Muscle layer of colon (tissue), 2 donors: ENCODE data around the gene CDK5RAP1.

Source experiments
- H3K27ac ChIP-seq: one replicate; pipeline ENCODE4 v1.7.0; 2013; ENCODE audit warnings: low read depth, mild to moderate bottlenecking, low read length, moderate library complexity
- H3K27me3 ChIP-seq, 2 donors: one replicate each; pipeline ENCODE4 v1.7.0; 2013; ENCODE audit warnings: low read length in 2 of 2, mild to moderate bottlenecking in 2 of 2; ENCODE audit not compliant: insufficient read depth in 2 of 2, control insufficient read depth in 1 of 2
- H3K36me3 ChIP-seq: one replicate; pipeline ENCODE4 v1.7.0; 2013; ENCODE audit warnings: mild to moderate bottlenecking, low read length; ENCODE audit not compliant: insufficient read depth
- H3K4me1 ChIP-seq: one replicate; pipeline ENCODE4 v1.7.0; 2013; ENCODE audit warnings: mild to moderate bottlenecking, low read length; ENCODE audit not compliant: insufficient read depth
- H3K4me3 ChIP-seq, 2 donors: one replicate each; pipeline ENCODE4 v1.7.0; 2013; ENCODE audit warnings: low read length in 2 of 2, low read depth in 1 of 2, mild to moderate bottlenecking in 1 of 2, moderate library complexity in 1 of 2
- H3K9ac ChIP-seq: one replicate; pipeline ENCODE4 v1.7.0; 2013; ENCODE audit warnings: low read length
- H3K9me3 ChIP-seq: one replicate; pipeline ENCODE4 v1.7.0; 2013; ENCODE audit warnings: mild to moderate bottlenecking, low read length
- donor health status: abdominal sarcoma.
- donor health status: Adenocarcinoma of cecum.

CDK5RAP1 gene

DNA sequence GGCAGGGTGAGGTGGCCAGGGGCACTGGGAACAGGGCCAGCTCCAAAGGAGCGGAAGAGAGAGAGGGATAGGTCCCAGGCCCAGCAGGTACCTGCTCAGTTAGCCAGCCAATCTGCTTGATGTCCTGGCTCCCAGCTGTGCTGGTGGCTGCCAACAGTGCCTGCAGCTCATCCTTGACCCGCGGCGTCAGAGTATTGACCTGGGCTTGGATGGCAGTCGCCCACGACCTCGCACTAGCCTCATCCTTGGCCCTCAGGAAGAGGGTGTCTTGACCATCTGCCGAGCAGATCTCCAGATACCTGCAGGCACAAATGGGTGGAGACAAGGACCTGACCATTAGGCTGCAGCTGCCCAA lies 11.1 kb upstream of the CDK5RAP1 start:
- Histone ChIP-seq H3K4me1 (no peaks in the 10 kb centered on the region), H3K27me3 (no peaks in the 10 kb centered on the region), H3K9ac (no peak overlapping the region), H3K36me3 (peaks cover 43% of the 10 kb centered on the region), H3K4me3 (no peak overlapping the region), H3K27ac (no peak overlapping the region), H3K9me3 (no peaks in the 10 kb centered on the region)

DNA sequence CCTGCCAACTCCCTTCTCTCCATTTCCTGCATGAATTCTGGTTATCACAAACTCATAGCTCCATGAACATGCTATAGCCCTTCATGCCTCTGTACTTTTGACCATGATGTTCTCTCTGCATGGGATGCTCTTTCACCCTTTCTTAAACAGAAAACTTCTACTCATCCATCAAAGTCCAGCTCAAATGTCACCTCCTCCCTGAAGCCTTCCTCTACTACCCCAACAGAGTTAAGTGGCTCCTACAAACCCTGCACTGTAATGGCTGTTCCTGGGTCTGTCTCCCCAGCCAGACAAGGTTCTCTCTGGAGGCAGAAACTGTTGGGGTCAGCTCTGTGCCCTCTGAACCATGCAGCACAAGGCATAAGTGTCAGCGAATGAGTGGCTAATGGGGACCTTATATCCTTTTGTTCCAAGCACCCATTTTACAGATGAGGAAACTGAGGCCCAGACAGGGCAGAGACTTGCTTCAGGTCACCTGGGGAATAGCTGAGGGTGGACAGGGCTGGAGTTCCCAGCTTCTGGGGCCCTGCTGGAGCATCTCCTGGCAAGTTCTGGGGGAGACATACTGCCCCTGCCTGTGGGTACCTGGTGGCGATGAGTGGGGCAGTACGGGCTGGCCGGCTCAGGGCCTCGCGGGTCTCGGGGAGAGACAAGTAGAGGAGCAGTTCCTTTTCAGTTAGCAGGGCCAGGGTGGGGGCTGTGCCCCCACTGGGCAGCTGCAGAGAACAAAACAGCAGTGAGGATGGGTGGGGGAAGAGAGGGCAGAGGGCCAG lies 10.6 kb upstream of the CDK5RAP1 start:
- Histone ChIP-seq H3K36me3 (peaks cover 44% of the 10 kb centered on the region), H3K4me1 (no peaks in the 10 kb centered on the region), H3K9ac (no peak overlapping the region), H3K9me3 (no peaks in the 10 kb centered on the region), H3K4me3 (no peak overlapping the region), H3K27me3 (no peaks in the 10 kb centered on the region), H3K27ac (no peak overlapping the region)

DNA sequence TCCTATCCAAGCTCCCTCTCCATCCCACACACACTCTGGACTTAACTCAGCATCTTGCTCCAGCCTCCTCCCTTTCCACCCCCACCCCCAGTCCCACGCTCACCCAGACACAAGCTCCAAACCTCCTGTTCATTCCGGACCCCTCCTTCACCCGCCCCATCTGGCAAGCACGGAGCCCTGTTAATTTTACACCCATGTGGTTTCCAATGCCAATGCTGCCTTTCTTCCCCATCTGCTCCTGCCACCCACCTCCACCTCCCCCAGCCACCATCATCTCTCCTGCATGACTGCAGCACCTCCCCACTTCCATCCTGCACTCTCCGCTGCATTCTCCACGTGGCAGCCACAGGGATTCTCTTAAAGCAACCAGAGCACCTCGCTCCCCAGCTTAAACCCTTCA lies 9.9 kb upstream of the CDK5RAP1 start:
- no peaks in the 10 kb centered on the region for H3K27me3 ChIP-seq
- peaks cover 44% of the 10 kb centered on the region for H3K36me3 ChIP-seq
- H3K9me3 ChIP-seq = no peaks in the 10 kb centered on the region
- H3K9ac ChIP-seq = no peak overlapping the region
- no peaks in the 10 kb centered on the region for H3K4me1 ChIP-seq
- no peak overlapping the region for H3K27ac ChIP-seq
- H3K4me3 ChIP-seq = no peak overlapping the region

DNA sequence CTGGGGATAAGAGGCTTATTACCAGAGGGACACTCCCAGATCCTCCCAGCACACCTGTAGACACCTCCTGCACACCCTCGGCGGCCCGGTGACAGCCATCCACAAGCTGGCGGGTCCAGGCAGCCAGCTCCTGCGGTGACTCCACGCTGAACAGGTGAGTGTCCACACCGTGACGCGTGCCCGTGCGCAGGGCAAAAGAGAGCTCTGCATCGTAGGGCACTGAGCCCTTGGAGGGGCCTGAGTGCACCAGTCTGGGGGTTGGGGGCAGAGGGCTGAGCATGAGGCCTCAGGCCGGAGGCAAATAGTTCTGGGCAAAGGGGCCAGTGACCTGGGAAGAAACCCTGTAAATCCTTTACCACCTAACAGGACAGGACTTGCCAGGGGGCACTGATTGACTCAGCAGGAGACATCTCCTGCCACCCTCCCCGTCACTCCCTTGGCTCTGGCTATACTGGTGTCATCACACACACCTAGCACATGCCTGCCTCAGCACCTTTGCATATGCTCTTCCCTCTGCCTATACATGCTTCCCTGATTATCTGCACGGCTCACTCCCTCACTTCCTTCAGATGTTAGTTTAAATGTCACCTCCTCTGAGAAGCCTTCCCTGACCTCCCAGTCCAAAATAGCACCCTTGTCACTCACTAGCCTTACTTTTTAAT lies 8.9 kb upstream of the CDK5RAP1 start:
- no peaks in the 10 kb centered on the region for H3K27me3 ChIP-seq
- H3K27ac ChIP-seq = no peak overlapping the region

DNA sequence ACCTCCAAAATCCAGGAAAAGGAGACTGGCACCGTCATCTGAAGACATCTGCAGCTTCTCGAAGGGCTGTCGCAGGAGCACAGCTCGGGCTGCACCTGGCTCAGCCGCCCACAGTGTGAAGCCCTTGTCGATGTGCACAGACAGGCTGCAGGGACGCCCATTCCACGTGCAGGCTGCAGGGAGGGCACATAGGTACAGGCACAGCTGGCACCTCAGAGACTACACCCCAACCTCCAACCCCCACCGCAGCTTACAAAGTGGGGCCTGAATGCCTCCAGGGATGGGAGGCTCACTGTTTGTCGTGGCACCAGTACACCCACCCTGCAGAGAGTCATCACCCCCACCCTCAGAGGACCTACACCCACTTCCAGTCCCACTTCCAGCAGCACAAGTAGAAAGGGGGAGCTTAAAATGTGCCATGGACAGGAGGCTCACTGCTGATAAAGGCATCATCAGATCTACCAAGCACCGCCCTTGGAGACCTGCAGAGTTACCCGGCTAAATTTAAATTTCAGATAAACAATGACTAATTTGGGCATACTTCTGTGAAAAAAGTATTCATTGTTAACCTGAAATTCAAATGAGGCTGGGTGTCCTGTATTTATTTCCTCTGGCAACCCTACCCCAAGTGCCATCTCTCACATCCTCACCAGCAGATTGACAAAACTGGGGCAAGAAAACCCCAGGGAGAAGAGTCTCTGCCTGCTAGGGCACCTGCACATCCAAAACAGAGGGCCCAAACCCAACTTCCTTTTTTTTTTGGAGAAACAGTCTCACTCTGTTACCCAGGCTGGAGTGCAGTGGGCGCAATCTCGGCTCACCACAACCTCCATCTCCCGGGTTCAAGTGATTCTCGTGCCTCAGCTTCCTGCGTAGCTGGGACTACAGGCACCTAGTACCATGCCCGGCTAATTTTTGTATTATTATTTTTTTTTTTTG lies 7.7 kb upstream of the CDK5RAP1 start:
- Histone ChIP-seq H3K4me1 (no peaks in the 10 kb centered on the region), H3K9ac (no peak overlapping the region), H3K9me3 (no peaks in the 10 kb centered on the region), H3K4me3 (no peak overlapping the region), H3K27ac (no peak overlapping the region), H3K36me3 (peaks cover 36% of the 10 kb centered on the region), H3K27me3 (no peaks in the 10 kb centered on the region)

More for the DNA sequence above, 8.9 kb upstream of the CDK5RAP1 start:
- Histone ChIP-seq H3K9ac (no peak overlapping the region), H3K9me3 (no peaks in the 10 kb centered on the region), H3K4me1 (no peaks in the 10 kb centered on the region), H3K36me3 (peaks cover 44% of the 10 kb centered on the region), H3K4me3 (no peak overlapping the region)

DNA sequence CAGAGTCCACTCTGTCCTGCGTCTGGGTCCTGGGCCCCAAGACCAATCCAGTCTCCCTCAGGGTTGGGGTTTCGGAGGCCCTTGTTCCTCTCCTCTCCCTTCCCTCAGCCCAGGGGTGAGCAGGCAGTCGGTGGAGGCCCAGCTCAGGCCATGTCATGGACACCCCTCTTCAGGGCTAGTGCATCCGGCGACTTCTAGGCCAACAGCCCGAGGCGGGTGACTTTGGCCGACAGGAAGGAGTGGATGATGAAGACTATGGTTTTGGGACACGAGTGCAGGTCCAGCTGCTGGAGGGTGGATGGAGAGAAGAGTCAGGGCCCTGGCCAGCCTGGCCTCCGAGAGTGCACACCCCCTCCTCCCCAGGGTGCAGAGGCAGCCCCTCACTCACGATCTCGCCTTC lies 7.0 kb upstream of the CDK5RAP1 start:
- H3K9ac ChIP-seq = no peak overlapping the region
- H3K36me3 ChIP-seq = peaks cover 36% of the 10 kb centered on the region

DNA sequence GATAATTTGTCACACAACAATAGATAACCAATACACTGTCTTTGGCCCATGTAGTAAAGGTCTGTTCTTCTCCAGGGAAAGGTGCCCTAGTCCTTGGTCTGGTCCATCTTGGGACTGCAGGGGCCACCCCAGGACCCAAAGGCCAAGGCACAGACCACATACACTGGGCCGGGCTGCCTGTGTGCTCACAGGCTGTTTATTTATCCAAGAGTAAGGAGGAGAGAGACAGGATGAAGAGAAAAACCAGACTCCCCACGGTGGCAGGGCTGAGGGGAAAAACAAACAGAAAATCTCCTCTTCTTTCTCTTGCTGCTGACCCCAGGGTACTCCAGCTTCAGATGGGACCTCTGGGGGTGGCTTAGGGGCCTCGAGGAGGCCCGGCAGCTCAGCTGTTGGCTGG lies 6.5 kb upstream of the CDK5RAP1 start:
- H3K9ac ChIP-seq = no peak overlapping the region
- H3K4me3 ChIP-seq = no peak overlapping the region
- H3K27ac ChIP-seq = no peak overlapping the region
- H3K36me3 ChIP-seq = peaks cover 36% of the 10 kb centered on the region
- H3K4me1 ChIP-seq = no peaks in the 10 kb centered on the region
- no peaks in the 10 kb centered on the region for H3K27me3 ChIP-seq
- no peaks in the 10 kb centered on the region for H3K9me3 ChIP-seq

More for the DNA sequence above, 7.0 kb upstream of the CDK5RAP1 start:
- no peaks in the 10 kb centered on the region for H3K4me1 ChIP-seq
- no peaks in the 10 kb centered on the region for H3K27me3 ChIP-seq
- H3K9me3 ChIP-seq = no peaks in the 10 kb centered on the region
- no peak overlapping the region for H3K27ac ChIP-seq
- no peak overlapping the region for H3K4me3 ChIP-seq

DNA sequence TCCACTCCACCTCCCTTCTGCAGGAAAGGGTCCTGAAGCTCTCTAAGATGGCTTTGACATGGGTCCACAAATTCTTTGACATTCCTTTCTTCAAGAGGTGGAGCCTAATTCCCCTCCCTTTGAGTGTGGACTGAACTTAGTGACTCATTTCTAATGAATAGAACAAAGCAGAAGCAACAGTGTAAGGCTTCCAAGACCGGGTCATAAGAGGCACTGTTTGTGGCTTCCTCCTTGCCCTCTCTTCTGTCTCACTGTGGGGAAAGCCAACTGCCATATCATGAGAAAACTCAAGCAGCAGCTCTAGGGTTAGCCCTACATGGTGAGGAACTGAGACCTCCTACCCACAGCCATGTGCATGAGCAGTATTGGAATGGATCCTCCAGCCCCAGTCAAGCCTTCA lies 5.9 kb upstream of the CDK5RAP1 start:
- no peaks in the 10 kb centered on the region for H3K27me3 ChIP-seq
- H3K4me1 ChIP-seq = peaks cover 5% of the 10 kb centered on the region
- H3K9me3 ChIP-seq = no peaks in the 10 kb centered on the region
- H3K36me3 ChIP-seq = peaks cover 30% of the 10 kb centered on the region
- no peak overlapping the region for H3K27ac ChIP-seq
- H3K4me3 ChIP-seq = no peak overlapping the region
- H3K9ac ChIP-seq = no peak overlapping the region

DNA sequence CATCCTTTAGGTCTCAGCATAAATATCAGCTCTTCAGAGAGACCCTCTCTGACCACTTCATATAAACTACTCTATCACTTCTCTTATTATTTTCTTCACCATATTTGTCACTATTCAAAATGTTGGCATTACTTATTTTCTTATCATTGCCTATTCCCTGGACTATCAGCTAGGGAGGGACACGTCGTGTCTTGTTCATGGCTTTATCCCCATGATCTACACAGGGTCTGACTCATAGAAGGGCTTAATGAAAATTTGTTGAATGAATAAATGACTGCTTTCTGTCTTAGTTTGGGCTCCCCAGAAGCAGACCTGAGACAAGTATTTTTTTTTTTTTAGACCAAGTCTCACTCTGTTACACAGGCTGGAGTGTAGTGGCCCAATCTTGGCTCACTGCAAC lies 3.0 kb upstream of the CDK5RAP1 start:
- H3K9me3 ChIP-seq = no peaks in the 10 kb centered on the region
- H3K27ac ChIP-seq = no peak overlapping the region
- H3K36me3 ChIP-seq = peaks cover 16% of the 10 kb centered on the region
- H3K4me3 ChIP-seq = no peak overlapping the region
- no peak overlapping the region for H3K9ac ChIP-seq
- no peaks in the 10 kb centered on the region for H3K27me3 ChIP-seq
- peaks cover 23% of the 10 kb centered on the region for H3K4me1 ChIP-seq

DNA sequence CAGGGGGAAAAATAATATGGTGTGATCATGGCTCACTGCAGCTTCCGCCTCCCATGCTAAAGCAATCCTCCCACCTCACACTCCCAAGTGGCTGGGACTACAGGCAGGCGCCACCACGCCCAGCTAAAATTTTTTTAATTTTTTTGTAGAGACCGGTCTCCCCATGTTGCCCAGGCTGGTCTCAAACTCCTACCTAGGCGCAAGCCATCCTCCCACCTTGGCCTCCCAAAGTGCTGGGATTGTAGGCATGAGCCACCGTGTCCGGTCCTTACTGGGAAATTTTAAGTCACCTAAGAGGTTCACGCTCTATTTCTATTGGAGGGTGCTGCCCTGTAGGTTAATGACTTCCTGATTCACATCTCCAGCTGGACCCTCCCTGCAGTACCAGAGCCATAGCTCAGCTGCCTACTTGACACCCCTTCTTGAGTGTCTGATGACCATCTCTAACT lies 626 bp upstream of the CDK5RAP1 start:
- Histone ChIP-seq H3K27ac (peak overlapping the region; percentile 56), H3K4me1 (peaks cover 23% of the 10 kb centered on the region), H3K27me3 (no peaks in the 10 kb centered on the region), H3K4me3 (peak overlapping the region; percentile 96 to 100), H3K9ac (peak overlapping the region; percentile 88), H3K36me3 (no peaks in the 10 kb centered on the region), H3K9me3 (no peaks in the 10 kb centered on the region)

DNA sequence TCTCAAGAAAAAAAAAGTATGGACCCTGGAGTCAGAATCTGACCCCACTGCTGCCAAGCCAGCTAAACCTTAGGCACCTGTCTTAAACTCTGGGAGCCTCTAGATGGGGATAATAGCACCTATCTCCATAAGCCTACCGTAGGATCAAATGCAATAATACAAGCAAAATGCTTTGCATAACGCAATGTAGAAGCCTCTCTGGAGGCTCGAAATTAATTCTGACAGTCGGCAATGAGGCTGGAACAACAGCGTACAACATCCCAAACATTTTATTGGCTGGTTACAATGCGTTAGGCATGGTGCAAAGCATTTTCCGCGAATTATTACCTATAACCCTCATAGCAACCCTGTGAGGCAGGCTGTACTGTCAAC lies 521 bp downstream of the CDK5RAP1 start:
- Histone ChIP-seq H3K36me3 (no peaks in the 10 kb centered on the region), H3K4me1 (peaks cover 23% of the 10 kb centered on the region), H3K4me3 (peak overlapping the region; percentile 96 to 100), H3K9me3 (no peaks in the 10 kb centered on the region), H3K9ac (peak overlapping the region; percentile 88), H3K27me3 (no peaks in the 10 kb centered on the region), H3K27ac (peak overlapping the region; percentile 81)
